ENCODE measurements around the gene AKAP6.

GRCh38 chr14:32814721-32815120 is 485.6 kb downstream of the AKAP6 start:
- TF ChIP-seq CTCF (IDR thresholded peaks at IDR 0.05; ENCODE audit: low read length): no peak
- no peak for TF ChIP-seq EZH2 (IDR thresholded peaks at IDR 0.05; ENCODE audit: borderline replicate concordance, low read length)
